PC-9 (cell line): Measurements from ENCODE around the gene SH3RF1. TPM values are rescaled to one million over a fixed set of nuclear protein-coding genes. Genes with fewer than 3 reads are reported as not detected.

Experiments
- BruUV-seq: library from RNA; stranded (reverse); fragments of 400-500 nt; replicated peaks from 2 replicates; lab custom pipeline; 2021; lab: Mats Ljungman, UMichigan
- CTCF ChIA-PET: fragments of 300-600 bp; sonication (Branson Sonifier 250); formaldehyde crosslinking; loops from one replicate; lab custom pipeline; 2022; ENCODE audit warnings: antibody characterized with exemption; lab: Charles Lee
- POLR2A ChIA-PET: fragments of 300-600 bp; sonication (Branson Sonifier 250); formaldehyde crosslinking; loops from one replicate; lab custom pipeline; 2022; ENCODE audit warnings: antibody characterized with exemption; ENCODE audit not compliant: unreplicated experiment; lab: Charles Lee
- DNase-seq, 2 experiments: peaks; one replicate each; pipeline versions ENCODE4 v3.0.0 to v3.0.0-alpha.2; 2015 to 2022; ENCODE audit warnings: mixed read lengths in 1 of 2
- H2AFZ ChIP-seq: fragments of 200-600 bp; sonication (generic); 2 replicates; pipeline ENCODE4 v1.8.1; 2017; ENCODE audit warnings: antibody characterized with exemption
- H3F3A ChIP-seq: fragments of 200-600 bp; sonication (generic); 2 replicates; pipeline ENCODE4 v1.8.1; 2017; ENCODE audit warnings: antibody characterized with exemption, mild to moderate bottlenecking, low read depth; ENCODE audit not compliant: insufficient read depth
- H3K27ac ChIP-seq: fragments of 200-600 bp; sonication (generic); 2 replicates; pipeline ENCODE4 v1.6.1; 2016; ENCODE audit warnings: mixed run types
- H3K27me3 ChIP-seq: fragments of 200-600 bp; sonication (generic); 2 replicates; pipeline ENCODE4 v1.6.1; 2016; ENCODE audit warnings: low read depth, mixed run types; ENCODE audit not compliant: insufficient read depth
- H3K36me3 ChIP-seq: fragments of 200-600 bp; sonication (generic); 2 replicates; pipeline ENCODE4 v1.6.1; 2016; ENCODE audit warnings: low read depth, mixed run types
- H3K4me1 ChIP-seq: fragments of 200-600 bp; sonication (generic); replicated peaks from 2 replicates; pipeline ENCODE4 v1.6.1; 2016; ENCODE audit warnings: mixed run types; ENCODE audit not compliant: insufficient read depth
- H3K4me2 ChIP-seq: fragments of 200-600 bp; sonication (generic); 2 replicates; pipeline ENCODE4 v1.6.1; 2017; ENCODE audit warnings: mixed run types
- H3K4me3 ChIP-seq: fragments of 200-600 bp; sonication (generic); 2 replicates; pipeline ENCODE4 v1.6.1; 2016; ENCODE audit warnings: mixed run types
- H3K79me2 ChIP-seq: fragments of 200-600 bp; sonication (generic); 2 replicates; pipeline ENCODE4 v1.6.1; 2017; ENCODE audit warnings: low read depth, mixed run types
- H3K9me2 ChIP-seq: fragments of 200-600 bp; sonication (generic); 2 replicates; pipeline ENCODE4 v1.8.1; 2017; ENCODE audit warnings: mild to moderate bottlenecking; ENCODE audit not compliant: insufficient read depth
- H3K9me3 ChIP-seq: fragments of 200-600 bp; sonication (generic); 2 replicates; pipeline ENCODE4 v1.8.1; 2016; ENCODE audit warnings: low read depth; ENCODE audit not compliant: insufficient read depth
- H4K20me1 ChIP-seq: fragments of 200-600 bp; sonication (generic); 2 replicates; pipeline ENCODE4 v1.8.1; 2017; ENCODE audit not compliant: insufficient read depth
- EZH2 ChIP-seq: fragments of 200-600 bp; sonication (generic); IDR thresholded peaks from 2 replicates; pipeline ENCODE4 v1.8.0; 2017; ENCODE audit warnings: antibody characterized with exemption, low read depth
- intact Hi-C: fragments of 100-400 bp; cut with micrococcal nuclease; formaldehyde crosslinking; loops from one replicate; pipeline ENCODE4 v1.10.0; 2022; ENCODE audit not compliant: unreplicated experiment
- total RNA-seq: library from RNA; stranded (reverse); gene quantifications from 2 replicates; pipeline ENCODE4 v1.2.3, GENCODE V29; 2021
- TF ChIP-seq, protein P1 (sequence below): fragments of 200-600 bp; sonication (generic); conservative IDR thresholded peaks from 2 replicates; pipeline ENCODE4 v1.6.1; 2017; ENCODE audit warnings: mixed run types, antibody characterized with exemption, mild to moderate bottlenecking, moderate library complexity

Gene SH3RF1
- total RNA-seq, 1 experiment from 2014 or later, result 26.4 TPM

DNA sequence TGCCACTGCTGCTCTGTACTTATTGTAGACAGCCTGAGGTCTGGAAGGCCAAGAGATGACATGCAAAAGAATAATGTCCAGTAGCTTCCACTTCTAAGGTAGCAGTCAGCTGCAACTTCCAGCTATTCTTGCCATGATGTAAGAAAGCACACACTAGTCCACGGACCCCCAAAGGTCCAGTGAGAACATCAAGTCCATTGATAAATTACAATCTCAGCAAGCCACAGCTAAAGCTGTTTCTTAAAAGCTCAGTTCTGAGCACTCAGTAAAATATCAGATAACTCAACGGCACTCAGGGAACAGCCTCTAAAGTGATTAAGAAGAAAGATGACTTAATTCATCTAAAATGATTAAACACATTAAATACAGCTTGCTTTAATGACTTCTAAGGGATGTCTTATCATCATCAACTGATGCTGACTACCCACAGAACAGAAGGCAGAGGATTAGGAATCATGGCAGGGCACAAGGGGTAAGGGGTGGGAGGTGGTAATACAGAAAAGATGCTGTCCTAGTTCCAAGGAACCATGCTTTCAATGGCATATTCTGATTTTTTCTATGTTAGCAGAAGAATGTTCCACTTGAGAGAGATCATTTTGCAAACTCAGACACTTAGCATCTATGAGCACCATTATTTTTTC, 161.6 kb downstream of the SH3RF1 start:
- intact Hi-C loops, result no loop called here
- H2AFZ ChIP-seq, result no peak overlapping the region
- DNase-seq, result no peak
- no peaks in the 10 kb centered on the region for H3K79me2 ChIP-seq
- no peaks in the 10 kb centered on the region; the same call in 1 of the 2 replicates for H3K36me3 ChIP-seq
- no peaks in the 10 kb centered on the region for H4K20me1 ChIP-seq
- H3K27ac ChIP-seq, result no peak overlapping the region
- no peaks in the 10 kb centered on the region for H3K9me3 ChIP-seq
- H3K4me2 ChIP-seq, result no peak overlapping the region
- no peaks in the 10 kb centered on the region for H3K9me2 ChIP-seq
- H3K27me3 ChIP-seq, result no peaks in the 10 kb centered on the region
- no peaks in the 10 kb centered on the region for H3F3A ChIP-seq
- no peak overlapping the region for H3K4me3 ChIP-seq
- H3K4me1 ChIP-seq, result 0 out of 2 replicates have a peak, but pooled peaks cover 6% of the 10 kb centered on the region
- BruUV-seq, result no TSS peak
- no peak for TF ChIP-seq EZH2
- TF ChIP-seq, protein P1, sequence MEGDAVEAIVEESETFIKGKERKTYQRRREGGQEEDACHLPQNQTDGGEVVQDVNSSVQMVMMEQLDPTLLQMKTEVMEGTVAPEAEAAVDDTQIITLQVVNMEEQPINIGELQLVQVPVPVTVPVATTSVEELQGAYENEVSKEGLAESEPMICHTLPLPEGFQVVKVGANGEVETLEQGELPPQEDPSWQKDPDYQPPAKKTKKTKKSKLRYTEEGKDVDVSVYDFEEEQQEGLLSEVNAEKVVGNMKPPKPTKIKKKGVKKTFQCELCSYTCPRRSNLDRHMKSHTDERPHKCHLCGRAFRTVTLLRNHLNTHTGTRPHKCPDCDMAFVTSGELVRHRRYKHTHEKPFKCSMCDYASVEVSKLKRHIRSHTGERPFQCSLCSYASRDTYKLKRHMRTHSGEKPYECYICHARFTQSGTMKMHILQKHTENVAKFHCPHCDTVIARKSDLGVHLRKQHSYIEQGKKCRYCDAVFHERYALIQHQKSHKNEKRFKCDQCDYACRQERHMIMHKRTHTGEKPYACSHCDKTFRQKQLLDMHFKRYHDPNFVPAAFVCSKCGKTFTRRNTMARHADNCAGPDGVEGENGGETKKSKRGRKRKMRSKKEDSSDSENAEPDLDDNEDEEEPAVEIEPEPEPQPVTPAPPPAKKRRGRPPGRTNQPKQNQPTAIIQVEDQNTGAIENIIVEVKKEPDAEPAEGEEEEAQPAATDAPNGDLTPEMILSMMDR, result no peak
- ChIA-PET CTCF (no interaction called here), POLR2A (no interaction called here)

DNA sequence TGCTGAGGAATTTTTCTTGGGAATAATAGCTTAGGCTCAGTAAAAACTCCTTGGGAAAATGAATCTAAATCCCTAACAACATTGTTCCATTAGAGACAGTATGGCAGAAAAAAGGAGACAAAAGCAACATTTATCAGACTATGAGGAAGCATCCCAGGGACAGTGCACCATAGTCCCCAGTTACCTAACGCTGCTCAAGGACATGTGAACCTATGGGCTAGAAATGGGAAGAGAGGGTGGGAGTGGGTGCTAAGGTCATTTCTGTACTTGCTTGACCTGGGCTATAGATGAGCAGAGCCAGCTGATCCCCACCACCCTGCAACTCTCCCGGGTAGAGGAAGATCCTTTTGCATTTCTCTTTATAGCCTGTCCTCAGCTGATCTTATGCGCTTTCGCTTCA, 162.5 kb downstream of the SH3RF1 start:
- Histone ChIP-seq H3K4me2 (no peak overlapping the region), H3K4me3 (no peak overlapping the region), H3K9me3 (no peaks in the 10 kb centered on the region), H3K79me2 (no peaks in the 10 kb centered on the region), H3K27me3 (no peaks in the 10 kb centered on the region), H3K27ac (no peak overlapping the region), H4K20me1 (no peaks in the 10 kb centered on the region), H3F3A (no peaks in the 10 kb centered on the region), H3K36me3 (no peaks in the 10 kb centered on the region; the same call in 1 of the 2 replicates), H3K4me1 (0 out of 2 replicates have a peak, but pooled peaks cover 12% of the 10 kb centered on the region), H2AFZ (no peak overlapping the region), H3K9me2 (no peaks in the 10 kb centered on the region)
- BruUV-seq, result no TSS peak
- TF ChIP-seq, protein P1, result no peak
- TF ChIP-seq EZH2, result no peak
- ChIA-PET CTCF (no interaction called here), POLR2A (no interaction called here)
- intact Hi-C loops, result no loop called here
- no peak for DNase-seq

DNA sequence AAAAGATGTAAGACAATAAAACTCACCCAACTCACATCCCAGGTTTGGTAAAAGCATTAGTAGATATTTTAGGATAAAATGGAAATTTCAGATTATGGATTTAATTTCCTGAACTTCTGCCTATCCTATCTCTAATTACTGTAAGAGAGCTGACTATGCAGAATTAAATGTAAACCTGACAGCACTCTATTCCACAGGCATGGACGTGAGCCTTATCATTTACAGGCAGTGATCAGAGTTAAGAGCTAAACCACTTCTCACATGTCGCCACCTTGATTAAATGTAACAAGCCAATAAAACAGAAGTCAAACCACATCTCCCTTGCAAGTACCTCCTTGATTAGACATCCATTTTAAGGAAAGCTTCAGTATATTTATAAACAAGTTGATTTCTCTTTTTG, 163.2 kb downstream of the SH3RF1 start:
- Histone ChIP-seq H3K4me1 (0 out of 2 replicates have a peak, but pooled peaks cover 12% of the 10 kb centered on the region), H3K9me3 (no peaks in the 10 kb centered on the region), H2AFZ (no peak overlapping the region), H3K9me2 (no peaks in the 10 kb centered on the region), H3K4me2 (no peak overlapping the region), H3K4me3 (no peak overlapping the region), H3F3A (no peaks in the 10 kb centered on the region), H3K79me2 (no peaks in the 10 kb centered on the region), H3K27me3 (no peaks in the 10 kb centered on the region), H4K20me1 (no peaks in the 10 kb centered on the region), H3K36me3 (no peaks in the 10 kb centered on the region; the same call in 1 of the 2 replicates), H3K27ac (no peak overlapping the region)
- intact Hi-C loops, result no loop called here
- no TSS peak for BruUV-seq
- no peak for DNase-seq
- CTCF ChIA-PET, result no interaction called here
- POLR2A ChIA-PET, result interaction anchor here (0.6 kb wide), 1 partner anchor 691 kb away, joined by 6 read pairs; no protein-coding TSS in a partner anchor
- TF ChIP-seq, protein P1, result no peak
- no peak for TF ChIP-seq EZH2
